BLaER1 (cell line): ENCODE measurements around the gene SLC9C1.
A peak's percentile ranks its signal among the peaks of the same experiment; 100 is the strongest.

ENCODE experiments used
- H3K27ac ChIP-seq: shearing (Covaris generic); formaldehyde crosslinking; 2 replicates; pipeline ENCODE4 v1.8.1; 2022
- H3K27me3 ChIP-seq: shearing (Covaris generic); formaldehyde crosslinking; 2 replicates; pipeline ENCODE4 v1.8.1; 2022
- H3K36me3 ChIP-seq: shearing (Covaris generic); formaldehyde crosslinking; 2 replicates; pipeline ENCODE4 v1.8.1; 2022
- H3K4me1 ChIP-seq: shearing (Covaris generic); formaldehyde crosslinking; 2 replicates; pipeline ENCODE4 v1.8.1; 2022
- H3K4me2 ChIP-seq: shearing (Covaris generic); formaldehyde crosslinking; 2 replicates; pipeline ENCODE4 v1.8.1; 2022
- H3K4me3 ChIP-seq: shearing (Covaris generic); formaldehyde crosslinking; 2 replicates; pipeline ENCODE4 v1.8.1; 2022
- H3K9ac ChIP-seq: shearing (Covaris generic); formaldehyde crosslinking; 2 replicates; pipeline ENCODE4 v1.8.1; 2022
- H3K9me3 ChIP-seq: shearing (Covaris generic); formaldehyde crosslinking; 2 replicates; pipeline ENCODE4 v1.8.1; 2022
- H4K20me1 ChIP-seq: shearing (Covaris generic); formaldehyde crosslinking; 2 replicates; pipeline ENCODE4 v1.8.1; 2022
- Cebpa-rat ChIP-seq: shearing (Covaris generic); IDR thresholded peaks from 2 replicates; pipeline ENCODE4 v1.8.1; 2022

The SLC9C1 gene

DNA sequence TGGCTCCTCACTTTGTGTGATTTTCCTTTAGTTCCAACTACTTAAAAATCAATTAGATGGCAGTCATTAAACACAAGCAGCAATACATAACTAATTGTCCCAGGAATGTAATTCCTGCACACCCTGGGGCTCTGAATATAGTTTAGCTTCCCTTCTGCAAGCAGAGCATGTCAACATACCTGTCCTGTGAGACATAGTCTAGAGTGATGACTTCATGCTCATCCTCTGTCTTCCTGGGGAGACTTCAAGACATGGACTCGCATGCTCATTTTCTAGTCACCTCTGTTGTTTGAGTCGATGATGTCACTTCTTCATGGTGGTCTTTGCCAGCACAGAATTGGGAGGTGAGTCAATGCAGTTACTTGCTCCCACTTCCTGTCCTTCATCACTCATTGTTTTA lies 192.1 kb downstream of the SLC9C1 start:
- no peak for TF ChIP-seq Cebpa-rat
- H3K9ac ChIP-seq, result no peak overlapping the region
- H3K36me3 ChIP-seq, result no peaks in the 10 kb centered on the region
- no peak overlapping the region for H3K27ac ChIP-seq
- H3K4me1 ChIP-seq, result peaks cover 20% of the 10 kb centered on the region
- no peaks in the 10 kb centered on the region for H3K27me3 ChIP-seq
- H3K4me2 ChIP-seq, result no peak overlapping the region
- H3K4me3 ChIP-seq, result no peak overlapping the region
- H3K9me3 ChIP-seq, result peaks cover 30% of the 10 kb centered on the region
- no peaks in the 10 kb centered on the region for H4K20me1 ChIP-seq

DNA sequence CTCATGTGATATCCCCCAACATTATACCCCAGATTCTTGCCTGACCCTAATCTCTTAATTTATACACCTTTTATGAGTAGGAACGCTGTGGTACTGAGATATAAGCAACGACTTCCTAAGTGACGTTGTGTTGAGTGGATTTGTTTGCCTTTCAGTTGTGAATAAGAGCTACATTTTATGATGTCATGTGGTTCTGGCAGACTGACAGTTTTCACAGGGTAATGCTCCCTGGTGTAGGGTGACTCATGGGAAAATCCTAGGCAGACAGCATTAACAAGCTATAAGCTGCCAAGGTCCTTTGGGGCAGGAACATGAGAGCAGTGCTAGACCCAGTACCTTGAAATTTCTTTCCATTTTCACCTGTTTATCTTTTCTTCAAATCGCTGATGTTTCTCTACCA lies 196.6 kb downstream of the SLC9C1 start:
- Histone ChIP-seq H3K9me3 (peaks cover 49% of the 10 kb centered on the region), H3K36me3 (no peaks in the 10 kb centered on the region), H3K4me1 (peaks cover 24% of the 10 kb centered on the region), H4K20me1 (no peaks in the 10 kb centered on the region), H3K27ac (no peak overlapping the region), H3K9ac (no peak overlapping the region), H3K27me3 (no peaks in the 10 kb centered on the region), H3K4me2 (no peak overlapping the region), H3K4me3 (no peak overlapping the region)
- no peak for TF ChIP-seq Cebpa-rat

DNA sequence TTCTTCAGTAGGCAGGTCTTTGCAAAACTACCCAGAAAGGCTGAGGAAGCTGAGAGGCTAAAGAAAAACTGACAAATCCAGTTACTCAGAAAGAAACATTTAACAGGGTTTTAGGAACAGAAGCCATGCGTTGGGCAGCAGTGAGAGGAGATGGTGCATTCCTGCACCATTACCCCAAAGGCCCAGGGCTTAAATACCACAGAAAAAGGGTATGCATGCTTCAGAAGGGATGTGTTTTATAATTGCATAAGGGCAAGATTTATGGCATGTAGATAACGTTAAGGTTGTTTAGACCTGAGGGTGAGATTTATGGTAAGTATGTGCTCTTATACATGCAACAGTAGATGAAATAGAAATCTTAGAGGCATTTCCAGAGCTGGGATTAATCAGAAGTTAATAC lies 197.8 kb downstream of the SLC9C1 start:
- H3K9me3 ChIP-seq, result peaks cover 46% of the 10 kb centered on the region
- H3K27me3 ChIP-seq, result no peaks in the 10 kb centered on the region
- TF ChIP-seq Cebpa-rat, result no peak
- H3K9ac ChIP-seq, result no peak overlapping the region
- H3K27ac ChIP-seq, result no peak overlapping the region
- no peaks in the 10 kb centered on the region for H3K36me3 ChIP-seq
- peaks cover 36% of the 10 kb centered on the region for H3K4me1 ChIP-seq
- no peak overlapping the region for H3K4me2 ChIP-seq
- no peak overlapping the region for H3K4me3 ChIP-seq
- H4K20me1 ChIP-seq, result no peaks in the 10 kb centered on the region

DNA sequence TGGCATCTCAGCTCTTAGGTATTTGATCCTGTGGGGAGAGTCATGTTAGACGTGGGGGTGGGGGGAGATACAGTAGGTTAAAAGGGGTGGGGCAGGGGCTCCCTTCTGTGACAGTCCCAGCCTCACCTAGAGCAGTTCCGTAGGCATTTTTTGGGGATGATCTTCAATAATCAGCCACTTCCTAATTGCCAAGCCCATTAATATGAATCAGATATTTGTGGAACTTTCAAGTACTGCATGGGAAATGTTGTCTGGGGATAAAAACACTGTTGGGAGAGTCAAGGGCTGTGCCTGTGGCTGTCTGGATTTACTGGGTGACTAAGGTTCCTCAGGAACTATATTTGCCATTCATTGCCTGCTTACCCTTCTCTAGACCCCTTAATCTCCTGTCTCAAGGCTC lies 198.3 kb downstream of the SLC9C1 start:
- H3K4me3 ChIP-seq, result no peak overlapping the region
- H4K20me1 ChIP-seq, result no peaks in the 10 kb centered on the region
- no peak for TF ChIP-seq Cebpa-rat
- H3K36me3 ChIP-seq, result no peaks in the 10 kb centered on the region
- H3K4me1 ChIP-seq, result peaks cover 40% of the 10 kb centered on the region
- H3K9me3 ChIP-seq, result peaks cover 46% of the 10 kb centered on the region
- no peaks in the 10 kb centered on the region for H3K27me3 ChIP-seq
- H3K9ac ChIP-seq, result no peak overlapping the region
- H3K4me2 ChIP-seq, result no peak overlapping the region
- no peak overlapping the region for H3K27ac ChIP-seq

DNA sequence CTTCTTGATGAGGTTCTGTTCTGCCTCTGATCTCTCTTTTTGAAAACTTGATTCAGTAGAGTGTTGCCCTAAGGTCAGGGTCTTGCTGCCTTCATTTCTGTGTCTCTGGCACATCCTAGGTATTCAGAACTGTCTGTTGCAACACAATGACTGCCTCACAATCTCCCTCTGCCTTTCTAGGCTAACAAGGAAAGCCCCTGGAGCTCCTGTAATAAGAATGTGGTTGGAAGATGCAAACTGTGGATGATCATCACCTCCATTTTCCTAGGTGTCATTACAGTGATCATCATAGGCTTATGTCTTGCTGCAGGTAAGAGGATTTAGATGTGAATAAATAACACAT lies 200.9 kb downstream of the SLC9C1 start:
- peak overlapping the region; percentile 63 for H3K27ac ChIP-seq
- H3K9ac ChIP-seq, result peak overlapping the region; percentile 34; the same call in 1 of the 2 replicates
- TF ChIP-seq Cebpa-rat, result no peak
- no peaks in the 10 kb centered on the region for H4K20me1 ChIP-seq
- no peaks in the 10 kb centered on the region for H3K36me3 ChIP-seq
- H3K4me1 ChIP-seq, result peaks cover 40% of the 10 kb centered on the region
- H3K4me2 ChIP-seq, result peak overlapping the region; percentile 83
- peaks cover 3% of the 10 kb centered on the region; the same call in 1 of the 2 replicates for H3K27me3 ChIP-seq
- no peak overlapping the region for H3K4me3 ChIP-seq
- H3K9me3 ChIP-seq, result peaks cover 27% of the 10 kb centered on the region

DNA sequence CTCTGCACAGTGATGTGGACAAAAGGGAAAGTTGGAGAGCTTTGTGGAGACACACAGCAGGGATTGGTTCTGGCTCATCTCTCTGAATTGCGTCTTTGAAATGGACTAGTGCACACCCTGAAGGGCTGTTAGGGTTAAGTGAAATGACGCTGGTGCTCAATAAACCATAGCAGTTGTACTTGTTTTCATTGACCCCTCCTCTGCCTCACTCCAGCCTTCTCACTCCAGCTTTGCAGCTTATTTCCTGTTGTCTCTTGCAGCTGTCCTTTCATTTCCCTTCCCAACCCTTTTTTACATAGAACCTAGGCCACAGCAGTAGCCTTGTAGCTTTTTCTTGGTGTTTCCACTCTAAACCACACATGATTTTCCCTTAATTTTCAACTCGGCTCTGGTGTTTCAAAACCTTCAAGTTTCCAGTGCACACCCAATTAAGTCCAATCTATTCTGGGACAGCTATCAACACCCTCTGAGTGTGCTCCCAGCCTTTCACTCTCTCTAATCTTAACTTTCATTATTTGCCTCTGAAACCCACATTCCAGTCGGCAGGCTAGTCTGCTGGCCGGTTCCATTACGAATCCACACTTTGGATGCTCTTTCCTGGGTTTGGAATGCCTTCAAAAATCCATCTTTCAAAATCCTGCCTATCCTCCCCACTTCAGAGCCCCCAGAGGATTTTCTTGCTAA lies 201.4 kb downstream of the SLC9C1 start:
- Histone ChIP-seq H3K27ac (peak overlapping the region; percentile 63), H3K4me3 (no peak overlapping the region), H3K9ac (peak overlapping the region; percentile 34; the same call in 1 of the 2 replicates), H3K4me2 (peak overlapping the region; percentile 83), H3K9me3 (peaks cover 22% of the 10 kb centered on the region), H3K4me1 (peaks cover 38% of the 10 kb centered on the region), H3K36me3 (no peaks in the 10 kb centered on the region), H3K27me3 (peaks cover 8% of the 10 kb centered on the region), H4K20me1 (no peaks in the 10 kb centered on the region)
- TF ChIP-seq Cebpa-rat, result no peak

DNA sequence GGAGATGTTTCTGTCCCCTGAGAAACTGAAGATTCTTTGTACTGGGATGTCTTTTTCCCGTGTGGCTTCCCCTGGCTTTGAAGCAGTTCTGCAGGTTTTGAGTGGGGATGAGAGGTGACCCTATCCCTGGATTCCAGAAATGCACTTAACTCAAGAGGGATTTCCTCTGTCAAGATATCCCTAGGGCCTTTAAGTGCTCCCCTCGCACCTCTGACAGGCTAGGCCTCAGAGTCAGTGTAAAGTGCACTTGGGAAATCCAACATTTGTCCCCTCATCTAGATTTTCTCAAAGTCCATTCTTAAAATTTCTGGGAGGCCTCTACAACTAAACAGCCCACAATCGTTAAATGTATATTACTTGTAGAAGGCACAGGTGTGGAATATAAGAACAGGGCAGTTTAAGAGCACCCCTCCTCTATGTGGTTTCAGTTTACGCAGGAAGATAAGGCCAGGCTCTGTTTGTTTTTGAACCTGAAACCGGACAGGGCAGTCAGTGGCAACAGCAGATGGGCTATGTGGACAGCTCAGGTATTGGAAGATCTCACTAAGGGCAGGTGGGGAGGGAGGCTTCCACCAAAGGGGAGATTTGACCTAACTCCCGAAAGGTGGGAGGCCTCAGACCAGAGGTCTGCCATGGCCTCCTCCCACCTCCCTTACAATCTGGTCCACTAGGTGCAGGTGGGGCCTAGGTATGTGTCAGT lies 203.0 kb downstream of the SLC9C1 start:
- H4K20me1 ChIP-seq, result no peaks in the 10 kb centered on the region
- peaks cover 24% of the 10 kb centered on the region for H3K27me3 ChIP-seq
- peaks cover 38% of the 10 kb centered on the region for H3K4me1 ChIP-seq
- TF ChIP-seq Cebpa-rat, result no peak
- H3K9ac ChIP-seq, result peak overlapping the region; percentile 42; the same call in 1 of the 2 replicates
- no peak overlapping the region for H3K4me3 ChIP-seq
- peaks cover 17% of the 10 kb centered on the region; the same call in 1 of the 2 replicates for H3K9me3 ChIP-seq
- H3K36me3 ChIP-seq, result no peaks in the 10 kb centered on the region
- peak overlapping the region; percentile 83 for H3K4me2 ChIP-seq
- H3K27ac ChIP-seq, result peak overlapping the region; percentile 55
